HK-2 (cell line): ENCODE measurements around the gene CDT1.

Experiments used
- DNase-seq: peaks from one replicate; pipeline ENCODE4 v3.0.0-alpha.2; 2018; ENCODE audit not compliant: unreplicated experiment

CDT1 gene

DNA sequence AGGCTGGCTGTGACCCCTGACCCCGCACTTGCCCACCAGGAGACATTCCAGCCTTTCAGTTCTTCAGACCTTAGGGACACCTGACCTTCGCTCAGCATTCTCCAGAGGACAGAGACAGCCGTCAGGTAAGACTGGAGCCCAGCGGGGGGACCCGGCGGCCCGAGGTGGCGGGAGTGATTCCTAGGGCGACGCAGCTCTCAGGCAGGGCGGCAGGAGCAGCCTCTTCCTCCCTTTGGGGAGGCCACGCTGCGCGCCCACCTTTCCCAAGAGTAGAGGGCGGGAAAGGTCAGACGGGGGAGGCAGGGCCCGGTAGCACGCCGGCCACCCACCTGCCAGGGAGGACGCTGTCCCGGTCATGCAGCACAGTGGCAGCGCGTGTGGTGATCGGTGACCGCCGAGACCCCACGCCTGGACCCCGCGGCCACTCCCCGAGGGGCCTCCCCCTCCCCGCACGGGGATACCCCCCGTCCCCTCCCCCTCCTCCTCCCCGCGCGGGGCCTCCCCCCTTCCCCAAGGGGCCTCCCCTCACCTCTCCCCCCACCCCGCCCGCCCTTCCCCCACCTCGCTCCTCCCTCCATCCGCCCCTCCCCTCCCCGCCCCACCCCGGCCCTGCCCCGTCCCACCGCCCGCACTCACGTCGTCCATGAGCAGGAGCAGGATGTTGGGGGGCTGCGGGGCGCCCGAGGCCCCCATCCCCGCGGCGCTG, 52.7 kb downstream of the CDT1 start:
- no peak for DNase-seq

GRCh38 chr16:88856828-88857727, 53.5 kb downstream of the CDT1 start, which contains the start of the genes GALNS and TRAPPC2L:
Gene GALNS, minus strand, starts transcription at chr16:88856947. Its CDS starts 70 bp downstream, at chr16:88856877.
Gene TRAPPC2L, plus strand, starts transcription at chr16:88857127. Its CDS starts 24 bp downstream, at chr16:88857151.
- DNase-seq: peak; percentile 99

DNA sequence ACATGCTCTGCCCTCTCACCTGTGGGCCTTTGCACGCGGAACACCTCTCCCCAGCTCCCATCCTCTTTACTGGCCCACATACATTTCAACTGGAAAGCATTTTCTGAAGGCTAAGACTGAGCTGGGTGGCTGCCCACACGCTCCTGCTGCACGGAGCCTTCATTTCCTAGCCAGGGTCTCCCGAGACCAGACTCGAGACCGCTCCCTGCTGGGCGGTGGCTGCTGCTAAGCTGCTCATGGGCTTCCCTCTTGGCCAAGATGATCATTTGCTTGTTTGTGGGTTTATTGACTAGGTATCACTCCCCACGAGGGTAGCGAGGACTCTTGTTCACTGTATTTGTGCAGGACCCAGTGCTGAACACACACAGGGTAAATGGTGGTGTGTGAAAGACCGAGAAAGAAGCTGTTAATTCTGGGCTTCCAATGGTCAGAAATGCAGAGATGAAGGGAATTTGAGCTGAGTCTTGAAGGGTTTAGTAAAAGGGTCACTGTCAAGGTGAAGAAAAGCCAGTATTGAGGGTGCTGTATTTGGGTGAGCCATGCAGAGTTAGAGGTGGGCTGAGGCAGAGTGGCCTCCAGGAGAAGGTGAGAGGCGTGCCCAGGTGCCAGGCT, 54.2 kb downstream of the CDT1 start:
- peak; percentile 63 for DNase-seq
